Transverse colon (tissue), 4 donors: Measurements from ENCODE around the gene CYP4F3.

Source experiments
- EP300 ChIP-seq: sonication (generic); formaldehyde crosslinking; IDR thresholded peaks from one replicate; pipeline ENCODE4 v1.6.1; 2017; ENCODE audit warnings: antibody characterized with exemption, low read depth
- POLR2AphosphoS5 ChIP-seq, 3 donors: sonication (generic); formaldehyde crosslinking; IDR thresholded peaks; one replicate each; pipeline ENCODE4 v1.6.1; 2016; ENCODE audit warnings: antibody characterized with exemption in 3 of 3
- TF ChIP-seq, protein P1 (sequence below), 5 experiments: fragments of 200-600 bp in 3 of 5; fragments of 450-650 bp in 2 of 5; sonication (generic) in 3 of 5; IDR thresholded peaks; 1 replicate in 2 of 5; 2 replicates in 3 of 5; pipeline ENCODE4 v1.5.1; 2016 to 2017; ENCODE audit warnings: antibody characterized with exemption in 5 of 5, inconsistent platforms in 3 of 5, mild to moderate bottlenecking in 2 of 5, moderate library complexity in 1 of 5

GRCh38 chr19:15675560-15675959 lies 34.9 kb downstream of the CYP4F3 start:
- TF ChIP-seq EP300 (no peak), POLR2AphosphoS5 (IDR thresholded peaks at IDR 0.05) (no peak)
- TF ChIP-seq, protein P1, sequence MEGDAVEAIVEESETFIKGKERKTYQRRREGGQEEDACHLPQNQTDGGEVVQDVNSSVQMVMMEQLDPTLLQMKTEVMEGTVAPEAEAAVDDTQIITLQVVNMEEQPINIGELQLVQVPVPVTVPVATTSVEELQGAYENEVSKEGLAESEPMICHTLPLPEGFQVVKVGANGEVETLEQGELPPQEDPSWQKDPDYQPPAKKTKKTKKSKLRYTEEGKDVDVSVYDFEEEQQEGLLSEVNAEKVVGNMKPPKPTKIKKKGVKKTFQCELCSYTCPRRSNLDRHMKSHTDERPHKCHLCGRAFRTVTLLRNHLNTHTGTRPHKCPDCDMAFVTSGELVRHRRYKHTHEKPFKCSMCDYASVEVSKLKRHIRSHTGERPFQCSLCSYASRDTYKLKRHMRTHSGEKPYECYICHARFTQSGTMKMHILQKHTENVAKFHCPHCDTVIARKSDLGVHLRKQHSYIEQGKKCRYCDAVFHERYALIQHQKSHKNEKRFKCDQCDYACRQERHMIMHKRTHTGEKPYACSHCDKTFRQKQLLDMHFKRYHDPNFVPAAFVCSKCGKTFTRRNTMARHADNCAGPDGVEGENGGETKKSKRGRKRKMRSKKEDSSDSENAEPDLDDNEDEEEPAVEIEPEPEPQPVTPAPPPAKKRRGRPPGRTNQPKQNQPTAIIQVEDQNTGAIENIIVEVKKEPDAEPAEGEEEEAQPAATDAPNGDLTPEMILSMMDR (IDR thresholded peaks at IDR 0.05), result no peak
